ENCODE data around the gene AMACR.

- no peak for TF ChIP-seq SUZ12 (IDR thresholded peaks at IDR 0.05)
- no peak for TF ChIP-seq PKNOX1 (IDR thresholded peaks at IDR 0.05)
- no peak for TF ChIP-seq FOXA1 (IDR thresholded peaks at IDR 0.05)
- TF ChIP-seq FOXK2 (IDR thresholded peaks at IDR 0.05), result no peak
- TF ChIP-seq SP1 (IDR thresholded peaks at IDR 0.05), result no peak
- no peak for TF ChIP-seq HDGF (IDR thresholded peaks at IDR 0.05; ENCODE audit: borderline replicate concordance)
- no peak for TF ChIP-seq TARDBP (IDR thresholded peaks at IDR 0.05)
- no peak for TF ChIP-seq BHLHE40 (IDR thresholded peaks at IDR 0.05; ENCODE audit: borderline replicate concordance)
- no peak for TF ChIP-seq ARNT (IDR thresholded peaks at IDR 0.05)
- TF ChIP-seq NFRKB (IDR thresholded peaks at IDR 0.05), result no peak
- no peak for TF ChIP-seq CTBP1 (IDR thresholded peaks at IDR 0.05; ENCODE audit: borderline replicate concordance)
Observed at GRCh38 chr5:33939556-33940262, 68.1 kb downstream of the AMACR start.
